ENCODE data around the gene NSMCE4A. TPM values are rescaled to one million over a fixed set of nuclear protein-coding genes. Genes with fewer than 3 reads are reported as not detected.

Gene NSMCE4A
- total and polyA plus RNA-seq, 2 donors (not counting 3 experiments of a cell fraction or from before 2014, with no cell fraction given): 36.8 to 51.0 TPM

DNA sequence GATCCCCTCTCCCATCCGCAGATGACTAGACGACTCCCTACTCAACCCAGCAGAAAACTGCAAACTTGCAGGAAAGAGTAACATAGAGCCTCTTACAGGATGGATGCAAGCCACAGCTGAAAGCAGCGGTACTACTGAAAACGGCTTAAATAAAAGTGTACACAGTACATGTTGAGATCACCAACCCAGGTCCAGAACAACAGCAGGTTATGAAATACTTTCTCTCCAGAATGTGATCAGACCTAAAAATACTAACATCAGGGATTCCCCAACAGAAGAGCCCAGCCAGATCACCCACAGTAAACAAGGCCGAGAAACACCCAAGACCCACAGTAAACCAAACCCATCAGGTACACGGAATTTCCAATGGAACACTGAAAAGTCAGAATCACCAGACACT is 60.4 kb downstream of the NSMCE4A start:
- H3K4me2 ChIP-seq (ENCODE audit: insufficient read depth, low read length): no peak overlapping the region
- intact Hi-C loops (cut with micrococcal nuclease) (no loop called here), dilution Hi-C loops (cut with MboI; ENCODE audit: extremely low pct_ligation_motif_present, low sequenced_read_pairs) (no loop called here)
- H3K4me3 ChIP-seq (replicated peaks in 1 of 3; ENCODE audit: insufficient read depth in 1 of 3, low read depth in 1 of 3, low read length in 3 of 3): no peak overlapping the region
- no peak overlapping the region for H3K9ac ChIP-seq (replicated peaks; ENCODE audit: extremely low read depth, insufficient read depth, low read length)
- FAIRE-seq (no peak), DNase-seq (ENCODE audit: low read depth, low spot score) (no peak)
- POLR2A ChIA-PET: no interaction called here
- H3K79me2 ChIP-seq (ENCODE audit: control insufficient read depth, insufficient read depth, low read length): no peaks in the 10 kb centered on the region
- peaks cover 0 to 4% of the 10 kb centered on the region in 2 experiments for H3K36me3 ChIP-seq (ENCODE audit: control insufficient read depth in 2 of 2, extremely low read depth in 1 of 2, insufficient read depth in 2 of 2, low read length in 2 of 2)
- no TSS peak for BruUV-seq (replicated peaks)
- TF ChIP-seq GATA2 (IDR thresholded peaks at IDR 0.05; ENCODE audit: insufficient read depth, insufficient read length, low read depth, low read length) (no peak), EZH2 (IDR thresholded peaks at IDR 0.05; ENCODE audit: borderline replicate concordance, low read depth, low read length, severe bottlenecking) (no peak), CTCF (IDR thresholded peaks at IDR 0.05; ENCODE audit: extremely low read depth in 1 of 2, insufficient read depth in 1 of 2, low read depth in 1 of 2, low read length in 2 of 2) (no peak), MYC (IDR thresholded peaks at IDR 0.05; ENCODE audit: low read depth, low read length) (no peak), FOS (IDR thresholded peaks at IDR 0.05; ENCODE audit: borderline replicate concordance, insufficient read depth, low read length) (no peak), POLR2A (IDR thresholded peaks at IDR 0.05; ENCODE audit: low read depth, low read length) (no peak), JUN (IDR thresholded peaks at IDR 0.05; ENCODE audit: borderline replicate concordance, insufficient read depth, insufficient read length, low read depth) (no peak), POLR2AphosphoS5 (IDR thresholded peaks at IDR 0.05; ENCODE audit: insufficient read depth, low read depth, low read length) (no peak)
- TF ChIP-seq, protein P1, sequence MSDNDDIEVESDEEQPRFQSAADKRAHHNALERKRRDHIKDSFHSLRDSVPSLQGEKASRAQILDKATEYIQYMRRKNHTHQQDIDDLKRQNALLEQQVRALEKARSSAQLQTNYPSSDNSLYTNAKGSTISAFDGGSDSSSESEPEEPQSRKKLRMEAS (IDR thresholded peaks at IDR 0.05; ENCODE audit: insufficient read depth, insufficient read length): no peak
- H4K20me1 ChIP-seq (replicated peaks; ENCODE audit: control insufficient read depth, extremely low read depth, insufficient read depth, low read length): no peaks in the 10 kb centered on the region
- no peak overlapping the region for H2AFZ ChIP-seq (ENCODE audit: low read depth, low read length)
- no peaks in the 10 kb centered on the region for H3K27me3 ChIP-seq (ENCODE audit: control insufficient read depth in 2 of 2, insufficient read depth in 2 of 2, low read length in 2 of 2)
- CTCF ChIA-PET: interaction anchor here (0.7 kb wide), 1 partner anchor 14 kb away, joined by 3 read pairs; no protein-coding TSS in a partner anchor
- H3K4me1 ChIP-seq (ENCODE audit: control insufficient read depth, extremely low read depth, insufficient read depth, low read length): no peaks in the 10 kb centered on the region
- H3K27ac ChIP-seq (ENCODE audit: insufficient read depth, low read depth, low read length): no peak overlapping the region
- H3K9me1 ChIP-seq (replicated peaks; ENCODE audit: control insufficient read depth, extremely low read depth, insufficient read depth, low read length): no peaks in the 10 kb centered on the region
- H3K9me3 ChIP-seq (replicated peaks; ENCODE audit: control insufficient read depth, insufficient read depth, low read length): no peaks in the 10 kb centered on the region

All from endothelial cell of umbilical vein (primary cell).